Measurements from ENCODE around the gene ELMO1. TPM values are rescaled to one million over a fixed set of nuclear protein-coding genes. Genes with fewer than 3 reads are reported as not detected.

ELMO1 gene
- total RNA-seq, 1 donor from 2014 or later, result 119 TPM

GRCh38 chr7:37409461-37409860, 39.2 kb downstream of the ELMO1 start:
- Mint-ChIP-seq H3K36me3 (ENCODE audit: low read depth) (peaks cover 15% of the 10 kb centered on the region), H3K9me3 (peaks cover 8% of the 10 kb centered on the region), H3K27me3 (ENCODE audit: insufficient read depth) (no peaks in the 10 kb centered on the region), H3K4me3 (peak overlapping the region; percentile 83), H3K27ac (peak overlapping the region; percentile 96), H3K4me1 (ENCODE audit: low read depth) (peaks cover 78% of the 10 kb centered on the region)
- intact Hi-C loops (cut with micrococcal nuclease), result loop anchor here (2.0 to 5.0 kb wide), 2 partner anchors 45 to 88 kb away; no protein-coding TSS in a partner anchor
- DNase-seq (ENCODE audit: low spot score), result no peak

GRCh38 chr7:37408291-37409228, 40.1 kb downstream of the ELMO1 start:
- Mint-ChIP-seq H3K9me3 (peaks cover 12% of the 10 kb centered on the region), H3K36me3 (ENCODE audit: low read depth) (peaks cover 13% of the 10 kb centered on the region), H3K4me3 (peak overlapping the region; percentile 83), H3K4me1 (ENCODE audit: low read depth) (peaks cover 78% of the 10 kb centered on the region), H3K27ac (peak overlapping the region; percentile 96), H3K27me3 (ENCODE audit: insufficient read depth) (no peaks in the 10 kb centered on the region)
- intact Hi-C loops (cut with micrococcal nuclease), result loop anchor here (1.0 to 5.0 kb wide), 7 partner anchors 24 to 89 kb away; no protein-coding TSS in a partner anchor
- DNase-seq (ENCODE audit: low spot score), result no peak

GRCh38 chr7:37405603-37406122, 43.0 kb downstream of the ELMO1 start:
- no peaks in the 10 kb centered on the region for H3K27me3 Mint-ChIP-seq (ENCODE audit: insufficient read depth)
- peaks cover 23% of the 10 kb centered on the region for H3K36me3 Mint-ChIP-seq (ENCODE audit: low read depth)
- H3K4me3 Mint-ChIP-seq, result no peak overlapping the region
- peaks cover 52% of the 10 kb centered on the region for H3K4me1 Mint-ChIP-seq (ENCODE audit: low read depth)
- peak overlapping the region; percentile 78 for H3K27ac Mint-ChIP-seq
- DNase-seq (ENCODE audit: low spot score), result no peak
- intact Hi-C loops (cut with micrococcal nuclease), result loop anchor here (5.0 kb wide), 1 partner anchor 92 kb away; no protein-coding TSS in a partner anchor
- peaks cover 27% of the 10 kb centered on the region for H3K9me3 Mint-ChIP-seq

GRCh38 chr7:37405128-37405527, 43.5 kb downstream of the ELMO1 start:
- peaks cover 26% of the 10 kb centered on the region for H3K36me3 Mint-ChIP-seq (ENCODE audit: low read depth)

GRCh38 chr7:37399876-37400421, 48.7 kb downstream of the ELMO1 start:
- peaks cover 20% of the 10 kb centered on the region for H3K4me1 Mint-ChIP-seq (ENCODE audit: low read depth)
- H3K4me3 Mint-ChIP-seq, result no peak overlapping the region
- H3K9me3 Mint-ChIP-seq, result peaks cover 31% of the 10 kb centered on the region
- no peak for DNase-seq (ENCODE audit: low spot score)
- H3K36me3 Mint-ChIP-seq (ENCODE audit: low read depth), result peaks cover 22% of the 10 kb centered on the region
- no peak overlapping the region for H3K27ac Mint-ChIP-seq
- H3K27me3 Mint-ChIP-seq (ENCODE audit: insufficient read depth), result no peaks in the 10 kb centered on the region
- intact Hi-C loops (cut with micrococcal nuclease), result no loop called here

More at GRCh38 chr7:37405128-37405527, 43.5 kb downstream of the ELMO1 start:
- Mint-ChIP-seq H3K27ac (peak overlapping the region; percentile 29), H3K4me3 (no peak overlapping the region), H3K4me1 (ENCODE audit: low read depth) (peaks cover 46% of the 10 kb centered on the region), H3K27me3 (ENCODE audit: insufficient read depth) (no peaks in the 10 kb centered on the region), H3K9me3 (peaks cover 31% of the 10 kb centered on the region)
- intact Hi-C loops (cut with micrococcal nuclease), result loop anchor here (5.0 kb wide), 1 partner anchor 92 kb away; no protein-coding TSS in a partner anchor
- DNase-seq (ENCODE audit: low spot score), result no peak

GRCh38 chr7:37398403-37398802, 50.3 kb downstream of the ELMO1 start:
- Mint-ChIP-seq H3K4me3 (no peak overlapping the region), H3K9me3 (peaks cover 27% of the 10 kb centered on the region), H3K4me1 (ENCODE audit: low read depth) (peaks cover 26% of the 10 kb centered on the region), H3K27ac (no peak overlapping the region), H3K27me3 (ENCODE audit: insufficient read depth) (no peaks in the 10 kb centered on the region), H3K36me3 (ENCODE audit: low read depth) (peaks cover 28% of the 10 kb centered on the region)
- DNase-seq (ENCODE audit: low spot score), result no peak
- intact Hi-C loops (cut with micrococcal nuclease), result no loop called here

- Mint-ChIP-seq H3K4me1 (ENCODE audit: low read depth) (peaks cover 26% of the 10 kb centered on the region), H3K4me3 (no peak overlapping the region), H3K9me3 (peaks cover 5% of the 10 kb centered on the region), H3K27ac (peak overlapping the region; percentile 71), H3K27me3 (ENCODE audit: insufficient read depth) (no peaks in the 10 kb centered on the region), H3K36me3 (ENCODE audit: low read depth) (peaks cover 12% of the 10 kb centered on the region)
- no peak for DNase-seq (ENCODE audit: low spot score)
- intact Hi-C loops (cut with micrococcal nuclease), result loop anchor here (1.0 kb wide), 1 partner anchor 54 kb away; no protein-coding TSS in a partner anchor
Measured at GRCh38 chr7:37395618-37396259, 52.9 kb downstream of the ELMO1 start.

GRCh38 chr7:37394158-37394557, 54.5 kb downstream of the ELMO1 start:
- no peaks in the 10 kb centered on the region for H3K9me3 Mint-ChIP-seq
- H3K4me3 Mint-ChIP-seq, result no peak overlapping the region
- no peaks in the 10 kb centered on the region for H3K27me3 Mint-ChIP-seq (ENCODE audit: insufficient read depth)
- H3K36me3 Mint-ChIP-seq (ENCODE audit: low read depth), result peaks cover 9% of the 10 kb centered on the region
- no peak for DNase-seq (ENCODE audit: low spot score)
- intact Hi-C loops (cut with micrococcal nuclease), result no loop called here
- peaks cover 30% of the 10 kb centered on the region for H3K4me1 Mint-ChIP-seq (ENCODE audit: low read depth)
- H3K27ac Mint-ChIP-seq, result peak overlapping the region; percentile 9

- intact Hi-C loops (cut with micrococcal nuclease), result no loop called here
Measured at GRCh38 chr7:37393476-37393875, 55.2 kb downstream of the ELMO1 start.

GRCh38 chr7:37392673-37393017, 56.0 kb downstream of the ELMO1 start:
- Mint-ChIP-seq H3K4me3 (no peak overlapping the region), H3K27me3 (ENCODE audit: insufficient read depth) (no peaks in the 10 kb centered on the region), H3K27ac (no peak overlapping the region), H3K9me3 (no peaks in the 10 kb centered on the region), H3K36me3 (ENCODE audit: low read depth) (peaks cover 7% of the 10 kb centered on the region), H3K4me1 (ENCODE audit: low read depth) (peaks cover 39% of the 10 kb centered on the region)
- intact Hi-C loops (cut with micrococcal nuclease), result no loop called here
- DNase-seq (ENCODE audit: low spot score), result no peak

More at GRCh38 chr7:37393476-37393875, 55.2 kb downstream of the ELMO1 start:
- H3K4me3 Mint-ChIP-seq, result no peak overlapping the region
- no peaks in the 10 kb centered on the region for H3K9me3 Mint-ChIP-seq
- H3K27me3 Mint-ChIP-seq (ENCODE audit: insufficient read depth), result no peaks in the 10 kb centered on the region
- no peak for DNase-seq (ENCODE audit: low spot score)
- H3K36me3 Mint-ChIP-seq (ENCODE audit: low read depth), result peaks cover 9% of the 10 kb centered on the region
- no peak overlapping the region for H3K27ac Mint-ChIP-seq
- peaks cover 37% of the 10 kb centered on the region for H3K4me1 Mint-ChIP-seq (ENCODE audit: low read depth)

- Mint-ChIP-seq H3K9me3 (no peaks in the 10 kb centered on the region), H3K27ac (no peak overlapping the region), H3K4me1 (ENCODE audit: low read depth) (peaks cover 39% of the 10 kb centered on the region), H3K36me3 (ENCODE audit: low read depth) (peaks cover 6% of the 10 kb centered on the region), H3K27me3 (ENCODE audit: insufficient read depth) (no peaks in the 10 kb centered on the region), H3K4me3 (no peak overlapping the region)
- DNase-seq (ENCODE audit: low spot score), result no peak
- intact Hi-C loops (cut with micrococcal nuclease), result no loop called here
Measured at GRCh38 chr7:37391791-37392672, 56.6 kb downstream of the ELMO1 start.

- Mint-ChIP-seq H3K4me1 (ENCODE audit: low read depth) (peaks cover 29% of the 10 kb centered on the region), H3K27me3 (ENCODE audit: insufficient read depth) (no peaks in the 10 kb centered on the region), H3K9me3 (no peaks in the 10 kb centered on the region), H3K4me3 (no peak overlapping the region), H3K36me3 (ENCODE audit: low read depth) (peaks cover 6% of the 10 kb centered on the region), H3K27ac (no peak overlapping the region)
- intact Hi-C loops (cut with micrococcal nuclease), result no loop called here
- no peak for DNase-seq (ENCODE audit: low spot score)
Measured at GRCh38 chr7:37390114-37390513, 58.5 kb downstream of the ELMO1 start.
